Subcutaneous abdominal adipose tissue (tissue), 5 donors: ENCODE results near the gene TNFAIP8L1.

Experiments used
- H3K27ac ChIP-seq: one replicate; pipeline ENCODE4 v1.7.0; 2013; ENCODE audit warnings: low read depth, mild to moderate bottlenecking, inconsistent platforms, low read length, moderate library complexity
- H3K27me3 ChIP-seq, 5 donors: one replicate each; pipeline ENCODE4 v1.7.0; 2013; ENCODE audit warnings: low read length in 5 of 5, inconsistent platforms in 1 of 5; ENCODE audit not compliant: control insufficient read depth in 5 of 5, insufficient read depth in 4 of 5
- H3K36me3 ChIP-seq, 5 donors: one replicate each; pipeline ENCODE4 v1.7.0; 2013; ENCODE audit warnings: low read length in 5 of 5; ENCODE audit not compliant: control insufficient read depth in 5 of 5, insufficient read depth in 5 of 5
- H3K4me1 ChIP-seq, 5 donors: one replicate each; pipeline ENCODE4 v1.7.0; 2013; ENCODE audit warnings: low read length in 5 of 5, mild to moderate bottlenecking in 3 of 5, moderate library complexity in 1 of 5; ENCODE audit not compliant: control insufficient read depth in 5 of 5, insufficient read depth in 5 of 5
- H3K4me3 ChIP-seq, 5 donors: one replicate each; pipeline ENCODE4 v1.7.0; 2013; ENCODE audit warnings: low read length in 5 of 5, low read depth in 1 of 5
- H3K9ac ChIP-seq, 5 donors: one replicate each; pipeline ENCODE4 v1.7.0; 2013; ENCODE audit warnings: low read length in 5 of 5, mild to moderate bottlenecking in 4 of 5, moderate library complexity in 3 of 5
- H3K9me3 ChIP-seq, 5 donors: one replicate each; pipeline ENCODE4 v1.7.0; 2013; ENCODE audit warnings: low read length in 5 of 5; ENCODE audit not compliant: control insufficient read depth in 5 of 5
- donor health status: healthy.
- donor health status: healthy.
- donor health status: healthy.
- donor health status: healthy.
- donor health status: healthy.

Gene TNFAIP8L1

DNA sequence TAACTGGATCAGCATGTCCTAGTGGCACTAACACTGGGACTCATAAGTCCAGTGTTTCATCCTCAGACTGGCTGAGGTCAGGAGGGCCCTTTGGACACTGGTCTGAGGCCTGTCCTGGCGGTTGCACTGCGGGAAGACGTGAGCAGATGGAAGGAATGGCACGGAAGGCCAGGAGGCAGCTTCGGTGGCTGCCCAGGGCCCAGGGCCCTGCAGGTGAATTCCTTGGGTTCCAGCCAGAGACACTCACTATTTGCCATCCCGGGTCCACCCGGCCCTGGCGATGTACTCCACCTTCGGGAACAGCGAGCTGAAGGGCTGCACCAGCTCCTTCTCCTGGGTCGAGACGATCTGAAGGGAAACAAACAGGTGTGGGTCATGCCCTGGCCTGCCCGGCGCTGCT is 58.0 kb downstream of the TNFAIP8L1 start:
- Histone ChIP-seq H3K27me3 (no peaks in the 10 kb centered on the region), H3K4me3 (no peak overlapping the region), H3K4me1 (peaks cover 0 to 32% (median 10%) of the 10 kb centered on the region in 5 donors), H3K36me3 (peaks cover 0 to 96% (median 89%) of the 10 kb centered on the region in 5 donors), H3K9me3 (no peaks in the 10 kb centered on the region), H3K27ac (no peak overlapping the region), H3K9ac (no peak overlapping the region)

- H3K27me3 ChIP-seq, result no peaks in the 10 kb centered on the region
These were observed 60.7 kb downstream of the TNFAIP8L1 start for GRCh38 chr19:4699826-4700692.

DNA sequence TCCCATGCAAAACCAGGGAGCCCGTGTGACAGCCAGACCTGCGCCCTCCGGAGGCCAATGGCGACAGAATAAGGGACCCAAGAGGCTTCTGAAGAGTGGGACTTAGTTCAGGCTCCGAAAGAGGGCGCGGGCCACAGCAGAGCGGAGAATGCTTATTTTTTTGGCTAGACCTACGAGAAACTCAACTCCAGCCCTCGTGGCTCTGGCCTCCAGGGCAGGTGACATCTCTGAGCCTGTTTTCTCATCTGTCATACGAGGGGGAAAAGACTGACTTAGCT is 61.3 kb downstream of the TNFAIP8L1 start:
- H3K4me1 ChIP-seq, result peaks cover 0 to under 1% (median 0%) of the 10 kb centered on the region in 5 donors
- no peaks in the 10 kb centered on the region for H3K9me3 ChIP-seq
- no peak overlapping the region for H3K4me3 ChIP-seq
- H3K27ac ChIP-seq, result no peak overlapping the region
- H3K27me3 ChIP-seq, result no peaks in the 10 kb centered on the region
- peaks cover 0 to 95% (median 84%) of the 10 kb centered on the region in 5 donors for H3K36me3 ChIP-seq
- no peak overlapping the region for H3K9ac ChIP-seq

More at GRCh38 chr19:4699826-4700692, 60.7 kb downstream of the TNFAIP8L1 start:
- Histone ChIP-seq H3K4me1 (peaks cover 0 to 6% (median 3%) of the 10 kb centered on the region in 5 donors), H3K9me3 (no peaks in the 10 kb centered on the region), H3K36me3 (peaks cover 0 to 95% (median 84%) of the 10 kb centered on the region in 5 donors), H3K9ac (no peak overlapping the region), H3K4me3 (no peak overlapping the region), H3K27ac (no peak overlapping the region)

GRCh38 chr19:4701557-4701956 is 62.2 kb downstream of the TNFAIP8L1 start:
- H3K27me3 ChIP-seq, result no peaks in the 10 kb centered on the region
- H3K4me1 ChIP-seq, result no peaks in the 10 kb centered on the region
- no peaks in the 10 kb centered on the region for H3K9me3 ChIP-seq
- H3K36me3 ChIP-seq, result peaks cover 0 to 94% (median 85%) of the 10 kb centered on the region in 5 donors
- no peak overlapping the region for H3K9ac ChIP-seq
- H3K27ac ChIP-seq, result no peak overlapping the region
- no peak overlapping the region for H3K4me3 ChIP-seq

- Histone ChIP-seq H3K9ac (no peak overlapping the region), H3K9me3 (no peaks in the 10 kb centered on the region), H3K27ac (no peak overlapping the region), H3K27me3 (no peaks in the 10 kb centered on the region), H3K4me1 (peaks cover 0 to 1% (median under 1%) of the 10 kb centered on the region in 5 donors), H3K36me3 (peaks cover 0 to 91% (median 79%) of the 10 kb centered on the region in 5 donors), H3K4me3 (no peak overlapping the region)
These were observed 63.4 kb downstream of the TNFAIP8L1 start for GRCh38 chr19:4702764-4703163.

GRCh38 chr19:4703671-4704316 is 64.5 kb downstream of the TNFAIP8L1 start:
- H3K4me1 ChIP-seq, result peaks cover 0 to 7% (median 5%) of the 10 kb centered on the region in 5 donors
- peaks cover 0 to 84% (median 71%) of the 10 kb centered on the region in 5 donors for H3K36me3 ChIP-seq
- H3K27me3 ChIP-seq, result no peaks in the 10 kb centered on the region
- H3K9ac ChIP-seq, result no peak overlapping the region
- no peak overlapping the region for H3K27ac ChIP-seq
- no peaks in the 10 kb centered on the region for H3K9me3 ChIP-seq
- no peak overlapping the region for H3K4me3 ChIP-seq

GRCh38 chr19:4704317-4704673 is 65.0 kb downstream of the TNFAIP8L1 start:
- no peaks in the 10 kb centered on the region for H3K27me3 ChIP-seq
- no peak overlapping the region for H3K27ac ChIP-seq
- H3K4me3 ChIP-seq, result no peak overlapping the region
- H3K4me1 ChIP-seq, result peaks cover 0 to 8% (median 6%) of the 10 kb centered on the region in 5 donors
- no peak overlapping the region for H3K9ac ChIP-seq
- H3K9me3 ChIP-seq, result no peaks in the 10 kb centered on the region
- H3K36me3 ChIP-seq, result peaks cover 0 to 83% (median 69%) of the 10 kb centered on the region in 5 donors
